HG03135 (cell line): ENCODE measurements around the gene DSCAM.

Source experiments
- ATAC-seq: cut with Tn5 transposase; IDR thresholded peaks from one replicate; pipeline ENCODE4 v1.9.1; 2021; ENCODE audit warnings: mild to moderate bottlenecking, moderate library complexity; ENCODE audit not compliant: unreplicated experiment

Gene DSCAM

DNA sequence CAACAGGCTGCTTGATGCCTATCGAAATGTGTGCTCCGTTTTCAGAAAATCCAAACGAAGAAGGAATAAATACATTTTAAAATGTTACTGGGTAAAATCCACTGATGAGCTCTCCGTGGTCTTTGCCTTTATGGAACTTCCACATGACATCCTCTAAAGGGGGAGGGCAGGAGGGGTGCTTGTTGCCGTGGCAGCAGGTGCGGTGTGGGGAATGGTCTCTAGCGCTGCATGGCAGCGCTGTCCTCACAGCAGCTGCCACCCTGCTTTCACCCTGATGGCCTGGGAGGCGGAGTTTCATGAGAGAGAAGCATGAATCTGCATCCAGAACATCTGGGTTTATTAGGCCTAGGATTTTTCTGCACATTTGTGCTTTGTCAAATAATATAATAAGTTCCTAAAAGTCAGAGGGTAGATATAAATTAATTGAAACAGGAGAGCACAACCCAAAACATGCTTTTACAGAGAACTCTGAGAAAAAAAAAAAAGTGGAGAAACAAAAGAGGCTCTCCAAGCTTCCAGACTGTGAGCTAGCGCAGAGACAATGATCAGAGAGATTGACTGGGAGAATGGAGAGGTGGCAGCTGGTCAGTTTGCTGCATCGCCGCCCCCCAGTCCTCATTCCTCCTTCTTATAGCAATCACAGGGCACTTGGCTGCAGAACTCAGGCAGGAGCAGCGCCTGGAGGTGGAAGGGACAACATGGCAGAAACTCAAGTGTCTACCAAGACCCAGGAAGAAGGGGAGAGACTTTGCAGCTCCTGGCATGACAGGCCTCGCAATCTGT lies 228.6 kb downstream of the DSCAM start:
- ATAC-seq = no peak

DNA sequence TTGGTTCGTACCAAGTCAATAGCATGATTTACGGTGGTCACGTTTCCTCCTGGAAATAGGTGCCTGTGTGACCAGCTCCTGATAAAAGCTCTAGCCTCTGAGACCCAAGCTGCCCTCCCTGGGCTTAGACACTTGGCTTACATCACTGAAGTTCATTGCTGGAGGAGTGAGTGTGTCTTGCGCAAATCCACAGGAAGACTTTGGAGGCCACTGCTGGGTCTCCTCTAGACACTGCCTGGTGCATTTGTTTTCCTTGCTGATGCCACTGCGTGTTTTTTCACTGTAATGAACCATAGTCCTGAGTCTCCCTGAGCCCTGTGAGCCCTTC lies 230.6 kb downstream of the DSCAM start:
- ATAC-seq = no peak

- no peak for ATAC-seq
Measured at GRCh38 chr21:40615505-40616376, 231.2 kb downstream of the DSCAM start.

- no peak for ATAC-seq
Measured at GRCh38 chr21:40613546-40614030, 233.4 kb downstream of the DSCAM start.

DNA sequence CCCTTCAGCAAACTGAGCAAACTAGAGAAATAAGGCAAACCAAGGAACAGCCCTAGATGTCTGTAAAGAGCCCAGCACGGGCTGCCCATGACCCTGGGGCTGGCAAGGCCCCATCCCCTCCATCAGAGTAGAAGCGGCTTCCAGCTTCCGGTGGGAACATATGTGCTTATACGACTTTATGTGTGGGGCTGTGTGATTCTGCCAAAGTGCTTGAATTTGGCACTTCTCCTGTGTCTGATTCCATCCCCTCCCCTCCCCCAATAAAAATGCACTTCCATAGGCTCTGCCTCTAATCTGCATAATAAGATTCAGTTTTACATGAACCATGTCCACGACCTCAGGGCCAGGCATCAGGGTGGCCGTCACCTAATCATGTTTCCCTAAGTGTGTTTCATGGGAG lies 236.6 kb downstream of the DSCAM start:
- no peak for ATAC-seq

DNA sequence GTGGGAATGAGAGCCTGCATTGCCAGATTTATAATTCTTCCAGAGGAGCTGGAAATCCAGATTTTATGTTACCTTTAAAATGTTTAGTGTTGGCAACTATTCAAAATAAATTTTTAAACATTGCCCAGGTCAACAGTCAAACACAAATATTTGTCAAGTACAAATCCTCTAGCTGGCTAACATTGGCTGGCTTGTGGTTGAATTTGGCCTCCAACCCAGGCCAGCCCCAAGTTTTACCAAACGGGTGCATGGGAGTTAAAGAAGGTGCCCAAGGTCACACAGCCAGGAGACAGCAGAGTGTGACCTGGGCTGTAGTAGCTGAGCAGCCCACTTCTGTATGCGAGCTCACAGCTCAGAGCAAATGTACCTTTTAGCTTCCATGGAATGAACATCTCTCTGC lies 240.6 kb downstream of the DSCAM start:
- no peak for ATAC-seq

GRCh38 chr21:40605094-40605493 lies 241.9 kb downstream of the DSCAM start:
- ATAC-seq = no peak

DNA sequence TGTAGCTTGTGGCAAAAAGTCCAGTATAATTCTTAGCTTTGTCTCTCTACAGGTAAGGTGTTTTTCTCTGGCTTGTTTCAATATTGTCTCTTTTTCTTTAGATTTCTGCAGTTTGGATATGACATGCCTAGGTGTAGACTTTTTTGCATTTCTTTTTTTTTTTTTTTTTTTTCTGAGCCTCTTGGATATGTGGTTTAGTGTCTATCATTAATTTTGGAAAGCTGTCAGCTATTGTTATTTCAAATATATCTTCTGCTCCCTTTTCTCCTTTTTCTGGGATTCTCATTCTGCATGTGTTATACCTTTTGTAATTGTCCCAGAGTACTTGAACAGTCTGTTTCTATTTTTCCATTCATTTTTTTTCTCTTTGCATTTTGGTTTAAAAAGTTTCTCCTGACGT lies 243.2 kb downstream of the DSCAM start:
- ATAC-seq = no peak

DNA sequence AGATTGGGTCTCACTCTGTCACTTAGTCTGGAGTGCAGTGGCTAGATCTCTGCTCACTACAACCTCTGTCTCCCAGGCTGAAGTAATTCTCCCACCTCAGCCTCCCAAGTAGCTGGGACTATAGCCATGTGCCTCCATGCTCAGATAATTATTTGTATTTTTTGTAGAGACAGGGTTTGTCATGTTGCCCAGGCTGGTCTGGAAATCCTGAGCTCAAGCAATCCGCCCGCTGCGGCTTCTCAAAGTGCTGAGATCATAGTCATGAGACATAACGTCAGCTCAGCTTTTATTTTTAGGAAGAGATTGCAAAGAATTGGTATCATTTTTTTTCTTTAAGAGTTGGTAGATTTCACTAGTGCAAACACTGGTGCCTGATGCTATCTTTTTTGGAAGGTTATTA lies 244.9 kb downstream of the DSCAM start:
- ATAC-seq = no peak

DNA sequence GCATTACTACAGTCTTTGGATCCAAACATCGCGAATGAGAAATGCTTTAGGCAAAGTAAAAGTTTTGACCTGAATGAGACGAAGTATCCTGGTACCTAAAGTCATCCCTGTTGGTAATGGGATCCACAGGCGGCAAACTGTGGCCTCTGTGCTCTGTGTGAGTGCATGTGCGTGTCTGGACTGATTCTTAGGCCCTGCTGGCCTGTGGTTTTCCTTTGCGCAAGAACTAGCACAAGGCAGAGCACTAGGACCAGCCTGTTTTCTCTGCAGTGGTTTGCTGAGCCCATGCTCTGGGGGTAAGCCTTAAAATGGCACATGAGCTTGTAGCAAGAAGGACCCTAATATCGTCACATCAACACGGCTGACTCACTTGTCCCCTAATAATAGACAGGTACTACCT lies 251.2 kb downstream of the DSCAM start:
- ATAC-seq = no peak

DNA sequence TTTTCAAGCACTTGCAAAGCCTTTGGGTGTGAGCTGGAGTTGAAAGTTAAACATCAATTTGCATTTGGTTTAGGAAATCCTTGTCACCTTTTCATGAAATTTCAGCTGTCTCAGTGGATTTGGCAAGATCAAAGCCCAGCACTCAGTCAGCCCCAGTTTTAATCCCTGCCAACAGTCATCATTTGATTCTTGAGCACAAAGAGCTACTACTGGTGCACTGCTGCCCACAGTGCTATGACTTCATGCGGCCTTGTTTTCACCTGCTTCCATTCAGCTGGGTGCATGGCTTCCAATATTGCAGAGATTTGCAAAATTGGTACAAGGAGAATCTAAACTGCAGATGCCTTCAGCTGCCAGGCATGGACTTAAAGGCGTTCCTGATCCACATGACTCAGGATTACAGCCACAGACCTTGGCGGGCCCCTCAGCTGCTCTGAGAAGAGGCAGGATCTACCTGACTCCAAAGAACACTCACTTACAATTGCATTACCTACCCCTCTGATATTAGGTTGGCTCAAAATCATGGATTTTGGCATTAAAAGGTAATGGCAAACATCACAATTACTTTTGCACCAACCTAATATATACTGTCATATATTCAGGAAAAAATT lies 259.1 kb downstream of the DSCAM start:
- no peak for ATAC-seq

GRCh38 chr21:40586575-40586974 lies 260.4 kb downstream of the DSCAM start:
- no peak for ATAC-seq

DNA sequence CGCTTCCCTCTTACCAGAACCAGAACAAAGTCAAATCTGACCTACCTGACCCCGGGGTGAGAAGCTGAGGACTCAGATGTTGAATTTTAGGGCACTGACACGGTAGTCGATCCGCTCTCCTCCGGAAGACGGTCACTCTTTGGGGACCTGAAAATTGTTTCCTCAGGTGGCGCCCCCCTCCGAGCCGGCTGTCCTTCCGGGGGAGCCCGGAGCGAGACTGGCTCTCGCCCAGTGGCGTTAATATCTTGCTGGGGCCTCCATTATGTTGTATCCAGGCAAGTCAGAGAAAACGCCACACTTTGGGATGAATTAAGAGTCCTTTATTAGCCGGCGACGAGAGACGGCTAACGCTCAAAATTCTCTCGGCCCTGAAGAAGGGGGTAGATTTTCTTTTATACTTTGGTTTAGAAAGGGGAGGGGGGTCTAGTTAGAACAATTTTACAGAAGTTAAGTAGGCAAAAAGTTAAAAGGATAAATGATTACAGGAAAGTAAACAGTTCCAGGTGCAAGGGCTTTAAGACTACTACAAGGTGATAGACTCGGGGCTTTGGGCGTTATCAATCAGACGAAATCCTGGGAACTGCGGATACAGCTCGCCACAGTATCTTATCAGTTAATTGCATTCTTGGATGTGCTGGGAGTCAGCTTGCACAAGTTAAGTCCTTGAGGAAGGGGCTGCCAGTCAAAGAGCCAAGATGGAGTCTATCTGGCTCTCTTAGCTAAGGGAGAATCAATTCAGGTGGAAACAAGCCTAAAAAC lies 269.5 kb downstream of the DSCAM start:
- no peak for ATAC-seq

- ATAC-seq = no peak
Measured at GRCh38 chr21:40575976-40576375, 271.0 kb downstream of the DSCAM start.

DNA sequence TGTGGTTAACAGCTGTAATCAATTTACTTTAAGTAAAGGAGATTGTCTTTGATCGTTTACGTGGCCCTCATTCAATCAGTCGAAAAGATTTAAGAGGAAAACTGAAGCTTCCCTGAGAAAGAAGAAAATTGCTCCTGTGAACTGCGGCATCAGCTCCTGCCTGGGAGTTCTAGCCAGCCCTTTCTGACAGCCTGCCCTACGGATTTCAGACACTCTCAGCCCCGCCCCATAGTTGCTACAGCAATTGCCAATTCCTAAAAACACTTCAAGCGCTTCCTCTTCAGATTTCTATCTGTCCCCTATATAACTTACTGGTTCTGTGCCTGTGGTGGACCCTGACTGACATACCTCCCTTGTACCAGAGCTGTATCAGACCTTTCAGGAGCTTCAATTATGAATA lies 277.6 kb downstream of the DSCAM start:
- no peak for ATAC-seq

- no peak for ATAC-seq
Measured at GRCh38 chr21:40568807-40569206, 278.2 kb downstream of the DSCAM start.

DNA sequence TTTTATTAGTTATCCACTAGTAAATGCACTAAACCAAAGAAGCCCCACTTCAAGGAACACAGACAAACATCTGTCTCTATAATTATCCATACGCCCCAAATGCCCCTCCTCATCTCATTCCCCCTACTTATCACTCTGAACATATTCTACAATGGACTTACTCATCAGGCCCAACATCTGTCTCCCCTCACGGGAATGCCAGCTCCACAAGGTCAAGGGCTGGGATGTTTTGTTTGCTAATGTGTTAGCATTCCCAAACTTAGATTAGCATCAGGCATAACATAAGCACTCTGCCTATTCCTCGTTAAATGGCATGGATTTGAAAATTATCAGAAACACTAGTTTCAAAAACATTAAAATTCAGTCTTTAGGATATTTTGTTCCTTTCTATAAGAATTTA lies 279.5 kb downstream of the DSCAM start:
- ATAC-seq = no peak

- ATAC-seq = no peak
Measured at GRCh38 chr21:40566486-40566885, 280.5 kb downstream of the DSCAM start.

DNA sequence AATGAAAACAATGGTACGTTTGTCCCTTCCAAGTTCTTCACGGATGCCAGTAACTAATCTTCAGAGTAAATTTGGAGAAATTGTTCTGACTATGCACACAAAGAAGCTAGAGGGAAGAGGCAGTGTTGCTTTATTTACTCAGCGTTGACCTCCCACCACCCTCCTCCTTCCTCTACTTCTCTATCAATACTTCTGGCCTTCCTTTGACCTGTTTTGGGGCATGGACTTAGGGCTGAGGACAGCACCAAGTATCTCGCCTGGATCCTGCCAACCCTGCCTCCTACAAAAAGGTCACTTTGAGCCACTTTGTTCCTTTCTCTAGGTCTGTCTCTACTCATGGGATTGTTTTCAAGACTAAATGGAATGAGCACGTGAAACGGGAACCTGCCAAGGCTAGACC lies 282.6 kb downstream of the DSCAM start:
- ATAC-seq = no peak

- ATAC-seq = no peak
Measured at GRCh38 chr21:40563900-40564299, 283.1 kb downstream of the DSCAM start.
